GM19035 (cell line): ENCODE results near the gene TEX2.

ENCODE experiments used
- ATAC-seq: cut with Tn5 transposase; IDR thresholded peaks from one replicate; pipeline ENCODE4 v1.9.1; 2021; ENCODE audit not compliant: unreplicated experiment

The TEX2 gene

GRCh38 chr17:64161380-64162176, 101.5 kb downstream of the TEX2 start:
- ATAC-seq = no peak

- ATAC-seq = no peak
Observed at GRCh38 chr17:64160378-64160777, 102.7 kb downstream of the TEX2 start.

GRCh38 chr17:64158831-64159590, 104.0 kb downstream of the TEX2 start:
- no peak for ATAC-seq

GRCh38 chr17:64158406-64158805, 104.7 kb downstream of the TEX2 start:
- ATAC-seq = no peak

- no peak for ATAC-seq
Observed at GRCh38 chr17:64157669-64158180, 105.3 kb downstream of the TEX2 start.

GRCh38 chr17:64156670-64157069, 106.4 kb downstream of the TEX2 start:
- ATAC-seq = no peak

GRCh38 chr17:64155751-64156544, 107.1 kb downstream of the TEX2 start:
- no peak for ATAC-seq

GRCh38 chr17:64155129-64155528, 107.9 kb downstream of the TEX2 start:
- no peak for ATAC-seq

- no peak for ATAC-seq
Observed at GRCh38 chr17:64154717-64155116, 108.3 kb downstream of the TEX2 start.

- no peak for ATAC-seq
Observed at GRCh38 chr17:64154313-64154695, 108.8 kb downstream of the TEX2 start.

GRCh38 chr17:64153565-64154312, 109.3 kb downstream of the TEX2 start:
- ATAC-seq = no peak

GRCh38 chr17:64152428-64153125, 110.5 kb downstream of the TEX2 start:
- no peak for ATAC-seq

- no peak for ATAC-seq
Observed at GRCh38 chr17:64151016-64151368, 112.1 kb downstream of the TEX2 start.

- ATAC-seq = no peak
Observed at GRCh38 chr17:64150237-64151015, 112.6 kb downstream of the TEX2 start.

GRCh38 chr17:64149196-64149595, 113.9 kb downstream of the TEX2 start:
- ATAC-seq = no peak

- ATAC-seq = no peak
Observed at GRCh38 chr17:64148699-64149098, 114.4 kb downstream of the TEX2 start.

- ATAC-seq = no peak
Observed at GRCh38 chr17:64148017-64148631, 114.9 kb downstream of the TEX2 start.

GRCh38 chr17:64147110-64148016, 115.7 kb downstream of the TEX2 start:
- ATAC-seq = no peak
